ENCODE results near the gene KRT17. TPM values are rescaled to one million over a fixed set of nuclear protein-coding genes. Genes with fewer than 3 reads are reported as not detected.

The KRT17 gene
- total and polyA plus RNA-seq, 9 of the 15 experiments (the other 6 are each of a cell fraction or from before 2014, with no cell fraction given): 0.23 to 0.25 TPM; not detected in 7

DNA sequence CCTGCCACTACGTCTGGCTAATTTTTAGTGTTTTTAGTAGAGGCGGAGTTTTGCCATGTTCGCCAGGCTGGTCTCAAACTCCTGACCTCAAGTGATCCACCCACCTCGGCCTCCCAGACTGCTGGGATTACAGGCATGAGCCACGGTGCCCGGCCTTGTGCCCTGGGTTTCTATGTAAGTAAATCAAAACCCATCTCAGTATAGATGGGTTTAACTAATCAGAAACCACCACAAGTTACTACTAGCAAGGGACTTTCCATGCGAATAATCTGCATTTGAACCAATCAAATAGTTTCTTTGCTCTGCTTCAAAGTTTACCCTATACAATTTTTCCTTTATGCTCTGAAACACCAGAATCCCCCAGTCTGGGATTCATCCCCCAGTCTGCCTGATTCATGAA, 47.8 kb upstream of the KRT17 start:
- Histone ChIP-seq H3K27ac (ENCODE audit: extremely low read depth, low read depth, low read length) (no peak overlapping the region), H4K20me1 (replicated peaks; ENCODE audit: control insufficient read depth, insufficient read depth, low read length) (no peaks in the 10 kb centered on the region), H3K27me3 (ENCODE audit: control insufficient read depth in 2 of 2, insufficient read depth in 2 of 2, low read length in 2 of 2) (no peaks in the 10 kb centered on the region), H2AFZ (ENCODE audit: low read depth, low read length) (no peak overlapping the region), H3K9me1 (ENCODE audit: control insufficient read depth, insufficient read depth, low read length) (no peaks in the 10 kb centered on the region), H3K4me1 (replicated peaks in 1 of 2; ENCODE audit: control insufficient read depth in 2 of 2, insufficient read depth in 2 of 2, low read length in 2 of 2) (peaks cover 15 to 44% of the 10 kb centered on the region in 2 experiments), H3K9ac (ENCODE audit: insufficient read depth in 1 of 2, low read depth in 2 of 2, low read length in 2 of 2) (no peak overlapping the region), H3K79me2 (ENCODE audit: control insufficient read depth, insufficient read depth, low read length) (no peaks in the 10 kb centered on the region), H3K4me3 (no peak overlapping the region), H3K4me2 (ENCODE audit: insufficient read depth, low read length) (no peak overlapping the region), H3K36me3 (ENCODE audit: control insufficient read depth, insufficient read depth, low read length) (no peaks in the 10 kb centered on the region), H3K9me3 (replicated peaks; ENCODE audit: control insufficient read depth, insufficient read depth, low read depth, low read length) (no peaks in the 10 kb centered on the region)
- in situ Hi-C loops (cut with MboI) (loop anchor here (25.0 kb wide), 1 partner anchor 1060 kb away; no protein-coding TSS in a partner anchor), intact Hi-C loops (cut with micrococcal nuclease) (no loop called here)
- no TSS peak for BruUV-seq (replicated peaks)
- DNase-seq (ENCODE audit: extremely low read depth in 1 of 4, low spot score in 3 of 4) (no peak), ATAC-seq (no peak), FAIRE-seq (no peak)
- 91% methylated on average over 7 of the region's 7 CpGs for WGBS (ENCODE audit: insufficient coverage, low coverage, missing lambda C conversion rate)
- ChIA-PET POLR2A (interaction anchor here (12.5 kb wide), 1 partner anchor 18 kb away, joined by 124 read pairs; the partner anchor contains the start of gene EIF1), CTCF (ENCODE audit: low intra/inter-chr PET ratio) (no interaction called here)
- TF ChIP-seq ELF4 (CRISPR knock-in tag; IDR thresholded peaks at IDR 0.05) (no peak), TGIF2 (CRISPR knock-in tag; IDR thresholded peaks at IDR 0.05) (no peak), CC2D1A (IDR thresholded peaks at IDR 0.05) (no peak), BMI1 (IDR thresholded peaks at IDR 0.05; ENCODE audit: low read length) (no peak), PHTF2 (CRISPR knock-in tag; IDR thresholded peaks at IDR 0.05) (no peak), ETS2 (tag; IDR thresholded peaks at IDR 0.05; ENCODE audit: borderline replicate concordance, poor library complexity, severe bottlenecking) (no peak), ARID1B (IDR thresholded peaks at IDR 0.05) (no peak), JUND (IDR thresholded peaks at IDR 0.05; ENCODE audit: borderline replicate concordance, low read depth, low read length) (no peak), JUND (tag; IDR thresholded peaks at IDR 0.05; ENCODE audit: borderline replicate concordance, low read depth, low read length) (no peak)
- TF ChIP-seq, protein P1, sequence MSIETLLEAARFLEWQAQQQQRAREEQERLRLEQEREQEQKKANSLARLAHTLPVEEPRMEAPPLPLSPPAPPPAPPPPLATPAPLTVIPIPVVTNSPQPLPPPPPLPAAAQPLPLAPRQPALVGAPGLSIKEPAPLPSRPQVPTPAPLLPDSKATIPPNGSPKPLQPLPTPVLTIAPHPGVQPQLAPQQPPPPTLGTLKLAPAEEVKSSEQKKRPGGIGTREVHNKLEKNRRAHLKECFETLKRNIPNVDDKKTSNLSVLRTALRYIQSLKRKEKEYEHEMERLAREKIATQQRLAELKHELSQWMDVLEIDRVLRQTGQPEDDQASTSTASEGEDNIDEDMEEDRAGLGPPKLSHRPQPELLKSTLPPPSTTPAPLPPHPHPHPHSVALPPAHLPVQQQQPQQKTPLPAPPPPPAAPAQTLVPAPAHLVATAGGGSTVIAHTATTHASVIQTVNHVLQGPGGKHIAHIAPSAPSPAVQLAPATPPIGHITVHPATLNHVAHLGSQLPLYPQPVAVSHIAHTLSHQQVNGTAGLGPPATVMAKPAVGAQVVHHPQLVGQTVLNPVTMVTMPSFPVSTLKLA (conservative IDR thresholded peaks at IDR 0.05): no peak
- TF ChIP-seq, protein P2, sequence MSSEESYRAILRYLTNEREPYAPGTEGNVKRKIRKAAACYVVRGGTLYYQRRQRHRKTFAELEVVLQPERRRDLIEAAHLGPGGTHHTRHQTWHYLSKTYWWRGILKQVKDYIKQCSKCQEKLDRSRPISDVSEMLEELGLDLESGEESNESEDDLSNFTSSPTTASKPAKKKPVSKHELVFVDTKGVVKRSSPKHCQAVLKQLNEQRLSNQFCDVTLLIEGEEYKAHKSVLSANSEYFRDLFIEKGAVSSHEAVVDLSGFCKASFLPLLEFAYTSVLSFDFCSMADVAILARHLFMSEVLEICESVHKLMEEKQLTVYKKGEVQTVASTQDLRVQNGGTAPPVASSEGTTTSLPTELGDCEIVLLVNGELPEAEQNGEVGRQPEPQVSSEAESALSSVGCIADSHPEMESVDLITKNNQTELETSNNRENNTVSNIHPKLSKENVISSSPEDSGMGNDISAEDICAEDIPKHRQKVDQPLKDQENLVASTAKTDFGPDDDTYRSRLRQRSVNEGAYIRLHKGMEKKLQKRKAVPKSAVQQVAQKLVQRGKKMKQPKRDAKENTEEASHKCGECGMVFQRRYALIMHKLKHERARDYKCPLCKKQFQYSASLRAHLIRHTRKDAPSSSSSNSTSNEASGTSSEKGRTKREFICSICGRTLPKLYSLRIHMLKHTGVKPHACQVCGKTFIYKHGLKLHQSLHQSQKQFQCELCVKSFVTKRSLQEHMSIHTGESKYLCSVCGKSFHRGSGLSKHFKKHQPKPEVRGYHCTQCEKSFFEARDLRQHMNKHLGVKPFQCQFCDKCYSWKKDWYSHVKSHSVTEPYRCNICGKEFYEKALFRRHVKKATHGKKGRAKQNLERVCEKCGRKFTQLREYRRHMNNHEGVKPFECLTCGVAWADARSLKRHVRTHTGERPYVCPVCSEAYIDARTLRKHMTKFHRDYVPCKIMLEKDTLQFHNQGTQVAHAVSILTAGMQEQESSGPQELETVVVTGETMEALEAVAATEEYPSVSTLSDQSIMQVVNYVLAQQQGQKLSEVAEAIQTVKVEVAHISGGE (CRISPR knock-in tag; IDR thresholded peaks at IDR 0.05): no peak
